ENCODE results near the gene NBPF3.

Gene NBPF3

DNA sequence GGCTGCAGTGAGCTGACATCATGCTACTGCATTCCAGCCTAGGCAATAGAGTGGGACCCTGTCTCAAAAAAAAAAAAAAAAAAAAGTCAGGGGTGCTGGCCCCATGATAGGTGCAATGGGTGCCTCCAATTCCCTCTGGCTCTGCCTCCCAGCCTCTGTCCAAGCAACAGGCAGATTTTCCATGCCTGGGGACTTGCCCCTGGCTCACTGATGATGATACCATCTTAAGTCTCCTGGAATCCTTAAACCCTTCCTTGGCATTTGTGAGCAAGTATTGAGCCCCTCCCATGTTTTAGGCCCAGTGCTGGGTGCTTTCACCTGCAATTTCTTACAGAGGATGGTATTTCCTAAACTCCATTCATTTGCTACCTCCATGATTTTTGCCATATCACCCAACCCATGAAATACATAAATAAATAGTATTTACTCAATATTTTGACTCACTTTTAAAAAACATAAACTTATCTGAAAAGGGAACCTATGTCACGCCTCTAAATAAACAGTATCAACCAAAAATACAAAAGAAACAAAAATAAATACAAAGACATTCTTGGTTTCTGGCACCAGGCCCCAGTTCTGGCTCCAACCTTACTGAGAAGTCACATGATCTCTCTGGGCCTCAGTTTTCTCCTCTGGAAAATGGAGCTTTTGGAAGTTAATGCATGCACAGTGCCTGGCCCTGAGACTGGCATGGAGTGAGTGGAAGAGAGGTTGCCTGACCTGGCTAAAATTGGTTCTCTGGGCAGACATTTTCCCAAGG lies 67.8 kb downstream of the NBPF3 start:
- WGBS, 2 experiments: 90 to 100% methylated on average over 1 of the region's 1 CpG
- Histone ChIP-seq H3K4me1 (ENCODE audit: control insufficient read depth, insufficient read depth, low read length) (peaks cover 22% of the 10 kb centered on the region), H3K4me3 (ENCODE audit: insufficient read depth, low read depth, low read length) (no peak overlapping the region), H3K36me3 (ENCODE audit: control insufficient read depth, insufficient read depth, low read length) (no peaks in the 10 kb centered on the region), H3K27me3 (ENCODE audit: control insufficient read depth, insufficient read depth, low read length, poor library complexity, severe bottlenecking) (peaks cover 12% of the 10 kb centered on the region), H3K9me3 (ENCODE audit: control insufficient read depth, low read length) (no peaks in the 10 kb centered on the region), H3K27ac (ENCODE audit: insufficient read depth, low read depth, low read length, poor library complexity, severe bottlenecking) (no peak overlapping the region)

DNA sequence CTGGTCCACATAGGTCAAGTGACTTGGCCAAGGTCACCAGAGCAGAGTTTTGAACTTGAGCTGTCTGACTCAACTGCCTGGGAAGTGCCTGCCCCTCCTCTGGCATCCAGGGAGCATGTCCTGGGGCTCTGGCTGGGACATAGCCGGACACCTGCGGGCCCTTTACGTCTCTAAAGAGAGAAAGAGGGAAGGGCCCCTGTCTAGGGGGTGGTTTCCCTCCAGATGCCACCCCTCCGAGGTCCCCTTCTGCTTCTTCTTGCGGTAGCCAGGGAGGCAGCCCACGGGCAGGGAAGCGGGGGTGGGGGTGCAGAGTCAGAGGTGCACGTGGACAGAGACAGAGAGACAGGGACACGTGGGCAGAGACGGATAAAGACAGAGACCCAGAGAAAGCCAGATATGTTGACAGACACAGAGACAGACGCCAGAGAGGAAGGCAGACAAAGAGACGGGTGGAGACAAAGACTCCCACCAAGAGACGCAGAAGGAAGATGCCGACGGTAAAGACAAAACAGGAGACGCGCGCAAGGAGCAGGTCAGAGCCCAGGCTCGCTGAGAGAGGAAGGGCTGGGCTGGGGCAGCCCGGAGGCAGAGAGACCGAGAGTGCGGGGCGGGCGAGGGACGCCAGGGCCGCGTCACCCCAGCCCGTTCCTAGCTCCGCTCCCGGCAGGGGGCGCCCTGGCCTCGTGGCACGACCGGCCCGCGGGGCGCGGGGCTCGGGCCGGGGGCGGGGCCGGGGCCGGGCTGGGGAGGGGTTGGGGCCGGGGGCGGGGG lies 68.8 kb downstream of the NBPF3 start:
- Histone ChIP-seq H3K9me3 (ENCODE audit: control insufficient read depth, low read length) (no peaks in the 10 kb centered on the region), H3K4me1 (ENCODE audit: control insufficient read depth, insufficient read depth, low read length) (peaks cover 21% of the 10 kb centered on the region), H3K4me3 (ENCODE audit: insufficient read depth, low read depth, low read length) (peak overlapping the region; percentile 74), H3K27me3 (ENCODE audit: control insufficient read depth, insufficient read depth, low read length, poor library complexity, severe bottlenecking) (peaks cover 12% of the 10 kb centered on the region), H3K27ac (ENCODE audit: insufficient read depth, low read depth, low read length, poor library complexity, severe bottlenecking) (no peak overlapping the region), H3K36me3 (ENCODE audit: control insufficient read depth, insufficient read depth, low read length) (no peaks in the 10 kb centered on the region)
- 7 to 8% methylated on average over 45 of the region's 45 CpGs for WGBS, 2 experiments

DNA sequence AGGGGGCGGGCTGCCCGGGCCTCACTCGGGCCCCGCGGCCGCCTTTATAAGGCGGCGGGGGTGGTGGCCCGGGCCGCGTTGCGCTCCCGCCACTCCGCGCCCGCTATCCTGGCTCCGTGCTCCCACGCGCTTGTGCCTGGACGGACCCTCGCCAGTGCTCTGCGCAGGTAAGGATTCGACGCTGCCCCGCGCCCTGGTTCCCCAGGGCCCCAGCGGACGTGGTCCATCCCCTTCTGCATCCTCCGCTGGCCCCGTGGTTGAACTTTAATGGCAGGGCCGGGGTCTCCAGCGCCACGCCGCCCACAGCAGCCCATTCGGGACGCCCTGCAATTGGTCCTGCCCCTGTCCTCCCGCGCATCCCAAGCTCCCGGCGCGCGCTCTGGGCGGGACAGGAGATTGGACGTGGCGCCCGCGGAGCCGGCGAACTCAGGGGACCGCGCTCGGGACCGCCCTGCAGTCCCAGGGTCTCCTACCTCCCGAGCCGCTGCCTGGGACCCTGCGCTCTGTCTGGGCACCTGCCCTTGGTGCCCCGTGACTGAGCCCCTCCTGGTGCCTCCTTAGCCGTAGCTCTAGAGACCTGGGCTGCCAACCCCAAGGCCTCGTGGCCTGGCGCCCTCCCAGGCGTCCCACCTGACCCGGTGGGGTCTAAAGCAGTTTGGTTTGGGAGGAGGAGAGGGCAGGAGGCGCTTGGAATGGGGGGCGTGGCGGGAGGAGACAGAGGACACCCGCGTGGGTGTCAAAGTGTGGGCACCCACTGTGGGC lies 69.6 kb downstream of the NBPF3 start, which contains the start of gene ALPL:
TSS of gene ALPL (plus strand) at position 73 of the 762 bp plus-strand sequence. CDS start 44,659 bp downstream, outside the sequence.
- Histone ChIP-seq H3K9me3 (ENCODE audit: control insufficient read depth, low read length) (no peaks in the 10 kb centered on the region), H3K4me1 (ENCODE audit: control insufficient read depth, insufficient read depth, low read length) (peaks cover 20% of the 10 kb centered on the region), H3K27ac (ENCODE audit: insufficient read depth, low read depth, low read length, poor library complexity, severe bottlenecking) (peak within 1 kb of the TSS; percentile 62), H3K4me3 (ENCODE audit: insufficient read depth, low read depth, low read length) (peak within 1 kb of the TSS; percentile 74), H3K36me3 (ENCODE audit: control insufficient read depth, insufficient read depth, low read length) (no peaks in the 10 kb centered on the region), H3K27me3 (ENCODE audit: control insufficient read depth, insufficient read depth, low read length, poor library complexity, severe bottlenecking) (peaks cover 12% of the 10 kb centered on the region)
- 0% methylated on average over 67 of the region's 67 CpGs for WGBS, 2 experiments

DNA sequence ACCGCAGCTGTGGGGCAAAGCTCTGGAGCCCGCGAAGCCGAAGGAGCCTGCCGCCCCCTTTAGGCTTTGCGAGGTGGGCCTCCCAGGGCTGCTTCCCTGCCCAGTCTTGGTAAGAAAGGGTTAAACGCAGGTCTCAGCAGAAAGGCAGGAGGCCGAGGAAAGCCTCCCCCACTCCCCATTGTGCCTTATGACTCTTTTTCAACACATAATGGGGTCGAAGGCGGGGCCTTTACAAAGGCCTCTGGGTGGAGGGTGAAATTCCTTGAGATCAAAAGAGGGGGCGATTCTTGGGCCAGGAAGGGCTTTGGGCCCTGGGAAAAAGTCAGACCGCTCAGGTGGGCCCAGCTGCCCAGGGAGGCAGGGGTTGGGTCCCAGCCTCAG lies 70.2 kb downstream of the NBPF3 start:
- Histone ChIP-seq H3K27ac (ENCODE audit: insufficient read depth, low read depth, low read length, poor library complexity, severe bottlenecking) (peak overlapping the region; percentile 62), H3K4me3 (ENCODE audit: insufficient read depth, low read depth, low read length) (peak overlapping the region; percentile 74), H3K36me3 (ENCODE audit: control insufficient read depth, insufficient read depth, low read length) (no peaks in the 10 kb centered on the region), H3K9me3 (ENCODE audit: control insufficient read depth, low read length) (no peaks in the 10 kb centered on the region), H3K4me1 (ENCODE audit: control insufficient read depth, insufficient read depth, low read length) (peaks cover 20% of the 10 kb centered on the region), H3K27me3 (ENCODE audit: control insufficient read depth, insufficient read depth, low read length, poor library complexity, severe bottlenecking) (peaks cover 12% of the 10 kb centered on the region)
- WGBS, 2 experiments: 1% methylated on average over 12 of the region's 12 CpGs

DNA sequence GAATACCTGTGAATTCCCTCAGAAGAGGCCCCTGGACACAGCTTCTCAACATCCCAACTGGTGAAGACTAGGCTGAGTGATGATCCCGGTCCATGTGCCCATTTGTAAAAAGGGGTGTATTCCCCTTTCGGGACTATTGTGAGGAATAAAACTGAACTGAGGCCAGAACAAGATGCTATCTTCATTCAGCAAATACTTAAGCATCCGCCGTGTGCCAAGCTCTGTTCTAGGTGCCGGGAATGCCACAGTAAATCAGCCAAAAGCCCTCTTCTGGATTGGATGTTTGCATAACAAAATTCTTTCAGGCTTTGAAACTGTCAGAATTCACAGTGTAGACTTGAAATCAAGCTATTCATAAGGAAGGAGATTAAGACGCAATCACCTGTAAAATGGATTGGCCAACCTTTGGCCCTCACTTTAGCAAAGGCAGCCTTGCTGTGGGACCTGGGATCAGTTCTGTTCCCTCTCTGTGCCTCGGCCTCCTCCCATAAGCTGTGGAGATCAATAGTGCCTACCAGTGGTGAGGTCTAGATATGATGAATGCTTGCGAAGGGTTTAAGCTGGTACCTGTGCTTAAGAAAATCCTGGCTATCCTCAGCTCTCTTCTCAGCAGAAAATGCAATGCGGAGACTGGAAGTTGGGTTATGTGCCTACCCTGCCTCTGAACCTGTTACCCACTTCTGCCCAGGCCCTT lies 71.1 kb downstream of the NBPF3 start:
- Histone ChIP-seq H3K36me3 (ENCODE audit: control insufficient read depth, insufficient read depth, low read length) (no peaks in the 10 kb centered on the region), H3K4me3 (ENCODE audit: insufficient read depth, low read depth, low read length) (peak overlapping the region; percentile 74), H3K27ac (ENCODE audit: insufficient read depth, low read depth, low read length, poor library complexity, severe bottlenecking) (no peak overlapping the region), H3K27me3 (ENCODE audit: control insufficient read depth, insufficient read depth, low read length, poor library complexity, severe bottlenecking) (peaks cover 12% of the 10 kb centered on the region), H3K9me3 (ENCODE audit: control insufficient read depth, low read length) (no peaks in the 10 kb centered on the region), H3K4me1 (ENCODE audit: control insufficient read depth, insufficient read depth, low read length) (peaks cover 20% of the 10 kb centered on the region)
- WGBS, 2 experiments: 79 to 80% methylated on average over 9 of the region's 9 CpGs

DNA sequence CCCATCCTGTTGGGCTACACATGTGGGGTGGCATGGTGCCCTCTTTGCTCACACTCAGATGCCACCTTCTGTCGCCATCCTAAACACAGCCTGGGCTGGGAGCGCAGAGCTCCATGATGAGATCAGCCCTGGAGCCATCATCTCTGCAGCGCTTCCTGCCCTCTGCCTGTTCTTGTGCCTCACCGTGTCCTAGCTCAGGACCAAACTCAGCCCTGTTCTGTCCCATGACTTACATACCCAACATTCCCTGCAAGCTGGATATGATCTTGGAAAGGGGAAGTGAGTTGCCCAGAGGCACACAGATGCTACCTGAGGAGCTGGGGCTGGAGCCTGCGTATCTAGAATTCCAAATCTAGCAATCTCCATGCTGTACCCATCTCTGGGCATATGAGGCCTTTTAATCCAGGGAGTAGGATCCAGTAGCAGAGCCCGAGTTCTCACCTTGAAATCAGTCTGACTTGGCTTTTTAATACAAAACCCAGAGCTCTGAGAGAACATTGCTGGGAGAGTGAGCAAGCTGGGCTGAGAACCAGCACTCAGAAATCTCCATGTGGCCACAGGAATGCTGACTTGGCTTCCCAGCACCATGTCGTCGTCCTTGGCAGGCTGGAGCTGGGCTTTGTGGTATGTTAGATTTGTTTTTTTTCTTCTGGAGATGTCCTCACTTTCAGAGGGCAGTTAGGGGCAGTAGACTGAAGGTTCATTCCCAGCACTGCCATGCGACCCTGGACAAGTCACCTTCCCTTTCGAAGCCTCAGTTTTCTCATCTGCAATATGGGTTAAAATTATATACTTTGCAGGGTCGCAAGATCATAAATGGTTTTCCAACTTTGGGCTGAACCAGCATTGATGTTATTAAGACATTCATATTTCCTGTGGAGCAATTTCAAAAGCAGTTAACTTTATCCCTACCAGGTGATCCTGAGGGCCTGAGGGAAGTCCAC lies 71.9 kb downstream of the NBPF3 start:
- WGBS, 2 experiments: 89 to 90% methylated on average over 11 of the region's 11 CpGs
- H3K36me3 ChIP-seq (ENCODE audit: control insufficient read depth, insufficient read depth, low read length): no peaks in the 10 kb centered on the region
- H3K9me3 ChIP-seq (ENCODE audit: control insufficient read depth, low read length): no peaks in the 10 kb centered on the region
- H3K4me3 ChIP-seq (ENCODE audit: insufficient read depth, low read depth, low read length): no peak overlapping the region
- peaks cover 12% of the 10 kb centered on the region for H3K27me3 ChIP-seq (ENCODE audit: control insufficient read depth, insufficient read depth, low read length, poor library complexity, severe bottlenecking)
- H3K4me1 ChIP-seq (ENCODE audit: control insufficient read depth, insufficient read depth, low read length): peaks cover 20% of the 10 kb centered on the region
- H3K27ac ChIP-seq (ENCODE audit: insufficient read depth, low read depth, low read length, poor library complexity, severe bottlenecking): no peak overlapping the region

DNA sequence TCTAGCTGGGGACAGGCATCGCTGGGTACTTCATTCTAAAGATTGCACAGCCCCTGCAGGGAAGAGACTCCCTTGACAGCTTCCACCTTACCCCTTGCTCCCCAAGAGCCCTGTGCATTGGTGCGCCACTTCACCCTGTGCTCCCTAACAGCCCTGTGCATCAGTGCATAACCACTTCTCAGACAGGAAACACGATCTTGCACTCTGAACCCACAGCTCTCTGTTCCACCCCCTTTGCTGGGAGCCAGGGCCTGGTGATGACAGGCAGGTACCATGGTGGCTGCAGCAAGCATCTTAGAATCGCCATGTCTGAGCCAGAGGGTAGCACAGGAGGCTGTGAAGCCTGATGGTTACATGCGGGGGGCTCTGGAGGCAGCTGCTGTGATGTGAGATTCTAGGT lies 74.3 kb downstream of the NBPF3 start:
- H3K36me3 ChIP-seq (ENCODE audit: control insufficient read depth, insufficient read depth, low read length): no peaks in the 10 kb centered on the region
- no peaks in the 10 kb centered on the region for H3K9me3 ChIP-seq (ENCODE audit: control insufficient read depth, low read length)
- H3K27ac ChIP-seq (ENCODE audit: insufficient read depth, low read depth, low read length, poor library complexity, severe bottlenecking): no peak overlapping the region
- 92 to 94% methylated on average over 5 of the region's 5 CpGs for WGBS, 2 experiments
- H3K4me1 ChIP-seq (ENCODE audit: control insufficient read depth, insufficient read depth, low read length): peaks cover 23% of the 10 kb centered on the region
- H3K4me3 ChIP-seq (ENCODE audit: insufficient read depth, low read depth, low read length): no peak overlapping the region
- no peaks in the 10 kb centered on the region for H3K27me3 ChIP-seq (ENCODE audit: control insufficient read depth, insufficient read depth, low read length, poor library complexity, severe bottlenecking)

DNA sequence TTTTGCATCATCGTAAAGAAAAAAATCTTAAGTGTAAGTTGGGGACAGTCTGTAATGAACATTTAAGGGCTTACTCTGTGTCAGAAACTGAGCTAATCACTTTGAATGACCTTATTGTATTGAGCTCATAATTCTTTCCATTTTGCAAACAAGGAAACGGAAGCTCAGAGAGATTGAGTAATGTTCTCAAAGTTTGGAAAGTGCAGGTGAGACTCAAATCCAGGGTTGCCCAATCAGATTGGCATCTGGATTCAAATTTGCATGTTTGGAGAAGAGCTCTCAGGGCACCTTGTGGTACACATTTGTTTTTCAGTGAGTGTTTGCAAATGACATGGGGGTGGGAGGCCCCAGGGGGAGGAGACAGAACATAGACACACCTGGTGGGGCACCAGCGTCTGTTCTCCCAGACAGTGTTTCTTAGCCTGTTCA lies 77.2 kb downstream of the NBPF3 start:
- Histone ChIP-seq H3K27ac (ENCODE audit: insufficient read depth, low read depth, low read length, poor library complexity, severe bottlenecking) (no peak overlapping the region), H3K27me3 (ENCODE audit: control insufficient read depth, insufficient read depth, low read length, poor library complexity, severe bottlenecking) (no peaks in the 10 kb centered on the region), H3K36me3 (ENCODE audit: control insufficient read depth, insufficient read depth, low read length) (no peaks in the 10 kb centered on the region), H3K4me3 (ENCODE audit: insufficient read depth, low read depth, low read length) (no peak overlapping the region), H3K9me3 (ENCODE audit: control insufficient read depth, low read length) (no peaks in the 10 kb centered on the region), H3K4me1 (ENCODE audit: control insufficient read depth, insufficient read depth, low read length) (peaks cover 19% of the 10 kb centered on the region)
- 83 to 86% methylated on average over 3 of the region's 3 CpGs for WGBS, 2 experiments

All from ectodermal cell (in vitro differentiated cells).